Sigmoid colon (tissue), 7 donors: ENCODE measurements around the gene ELMOD1. TPM values are rescaled to one million over a fixed set of nuclear protein-coding genes. Genes with fewer than 3 reads are reported as not detected.
A peak's percentile ranks its signal among the peaks of the same experiment; 100 is the strongest.

ENCODE experiments used
- DNase-seq: peaks from one replicate; pipeline ENCODE4 v3.0.0-alpha.2; 2019
- H3K27ac ChIP-seq, 4 donors: fragments of 200-600 bp; sonication (generic); one replicate each; pipeline ENCODE4 v1.5.1; 2016 to 2019; ENCODE audit warnings: mild to moderate bottlenecking in 1 of 4
- H3K27me3 ChIP-seq, 3 donors: fragments of 200-600 bp; sonication (generic); one replicate each; pipeline ENCODE4 v1.5.1; 2019; ENCODE audit warnings: mild to moderate bottlenecking in 1 of 3
- H3K36me3 ChIP-seq, 4 donors: fragments of 200-600 bp; sonication (generic); one replicate each; pipeline ENCODE4 v1.5.1; 2016 to 2019
- H3K4me1 ChIP-seq, 4 donors: fragments of 200-600 bp; sonication (generic); one replicate each; pipeline ENCODE4 v1.5.1; 2017 to 2019
- H3K4me3 ChIP-seq, 4 donors: fragments of 200-600 bp; sonication (generic); one replicate each; pipeline ENCODE4 v1.5.1; 2017 to 2019; ENCODE audit warnings: mild to moderate bottlenecking in 2 of 4, moderate library complexity in 1 of 4
- H3K9me3 ChIP-seq, 4 donors: fragments of 200-600 bp in 3 of 4; sonication (generic) in 3 of 4; one replicate each; pipeline versions ENCODE4 v1.5.1 to v1.6.1; 2013 to 2019
- CTCF ChIP-seq, 4 experiments: fragments of 450-650 bp in 3 of 4; fragments of 200-600 bp in 1 of 4; IDR thresholded peaks; one replicate each; pipeline ENCODE4 v1.5.1; 2016 to 2019; ENCODE audit warnings: antibody characterized with exemption in 4 of 4, mild to moderate bottlenecking in 3 of 4, moderate library complexity in 2 of 4
- EP300 ChIP-seq, 4 donors: sonication (generic); formaldehyde crosslinking; IDR thresholded peaks; one replicate each; pipeline ENCODE4 v1.6.1; 2017; ENCODE audit warnings: antibody characterized with exemption in 4 of 4
- POLR2A ChIP-seq, 2 donors: fragments of 450-650 bp; IDR thresholded peaks; one replicate each; pipeline ENCODE4 v1.6.1; 2016; ENCODE audit warnings: antibody characterized with exemption in 2 of 2, mild to moderate bottlenecking in 2 of 2, moderate library complexity in 2 of 2
- POLR2AphosphoS5 ChIP-seq, 4 donors: sonication (generic); formaldehyde crosslinking; IDR thresholded peaks; one replicate each; pipeline ENCODE4 v1.6.1; 2017; ENCODE audit warnings: antibody characterized with exemption in 4 of 4
- WGBS, 2 donors: extraction: QIAGEN DNeasy Blood & Tissue Kit; methylation state at CpG; one replicate each; pipeline ENCODE4 v1.1.7; 2013; 5-methylcytosine and 5-hydroxymethylcytosine counted together
- intact Hi-C: fragments of 100-400 bp; cut with DNase I; formaldehyde crosslinking; loops from one replicate; pipeline ENCODE4 v1.15.1; 2023
- polyA plus RNA-seq, 3 donors: library from polyadenylated mRNA; stranded (reverse); fragments of 200-250 nt; gene quantifications; one replicate each; pipeline ENCODE4 v1.2.3, GENCODE V29; 2013
- total RNA-seq, 4 donors: library from RNA; depleted of rRNA; stranded (reverse); fragments of >200 nt; gene quantifications; one replicate each; pipeline ENCODE4 v1.1.0, GENCODE V29; 2016
- donor health status: healthy with polysubstance abuse.
- donor health status: Bipolar disorder and iron deficiency.
- donor health status: healthy.

The ELMOD1 gene
- total and polyA plus RNA-seq, 7 donors, result 0.14 to 1.4 (median 0.49) TPM; not detected in 2

DNA sequence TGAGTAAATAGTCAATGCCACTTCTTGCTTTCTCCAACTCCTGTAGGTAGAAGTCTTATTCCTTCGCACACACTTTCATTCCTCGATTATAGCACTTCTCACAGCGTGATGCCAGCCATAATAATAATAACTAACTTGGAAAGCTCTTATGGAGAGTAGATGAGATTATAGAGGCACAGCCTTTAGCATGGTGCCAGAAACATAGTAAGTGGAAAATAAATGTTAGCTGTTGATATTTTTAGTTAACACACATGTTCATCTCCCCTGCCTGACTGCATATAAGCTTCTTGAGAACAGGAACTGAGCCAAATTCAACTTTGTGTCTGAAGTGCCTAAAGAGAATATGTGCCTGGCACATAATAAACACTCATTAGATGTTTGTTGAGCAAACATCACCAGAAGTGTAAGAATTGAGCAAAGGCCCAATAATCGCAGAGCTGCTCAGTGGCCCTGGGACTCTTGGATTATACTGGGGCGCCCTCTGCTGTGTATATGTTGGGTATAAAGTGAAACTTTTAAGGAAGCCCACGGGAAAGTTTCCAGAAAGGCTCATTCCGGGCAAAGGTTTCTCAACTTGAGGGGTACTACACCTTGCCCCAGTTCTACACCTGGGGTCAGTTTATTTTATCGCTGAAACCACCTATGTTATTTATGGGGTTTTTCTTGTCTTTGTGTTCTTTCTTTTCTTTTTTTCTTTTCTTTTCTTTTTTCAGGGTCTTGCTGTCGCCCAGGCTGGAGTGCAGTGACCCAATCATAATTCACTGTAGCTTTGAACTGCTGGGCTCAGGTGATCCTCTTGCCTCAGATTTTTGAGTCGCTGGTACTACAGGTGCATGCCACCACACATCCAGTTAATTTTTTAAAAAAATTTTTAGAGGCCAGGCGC, 98.6 kb downstream of the ELMOD1 start:
- peak; percentile 80 for DNase-seq
- TF ChIP-seq CTCF (IDR thresholded peaks at IDR 0.05), result peak; percentile 44 to 63 (median 50)
- no peak for TF ChIP-seq EP300 (IDR thresholded peaks at IDR 0.05)
- no peak for TF ChIP-seq POLR2AphosphoS5 (IDR thresholded peaks at IDR 0.05)
- TF ChIP-seq POLR2A (IDR thresholded peaks at IDR 0.05), result no peak
- no peak overlapping the region for H3K4me3 ChIP-seq
- H3K36me3 ChIP-seq, result no peaks in the 10 kb centered on the region
- peaks cover 0 to 8% (median 0%) of the 10 kb centered on the region in 4 donors for H3K4me1 ChIP-seq
- H3K27me3 ChIP-seq, result no peaks in the 10 kb centered on the region
- no peak overlapping the region for H3K27ac ChIP-seq
- no peaks in the 10 kb centered on the region for H3K9me3 ChIP-seq
- 41 to 50% methylated on average over 11 of the region's 11 CpGs for WGBS, 2 donors
- intact Hi-C loops, result loop anchor here (5.0 kb wide), 2 partner anchors 112 to 127 kb away; no protein-coding TSS in a partner anchor

- WGBS, 2 donors, result 15 to 59% methylated on average over 3 of the region's 3 CpGs
- Histone ChIP-seq H3K4me1 (peaks cover 0 to 16% (median 2%) of the 10 kb centered on the region in 4 donors), H3K9me3 (no peaks in the 10 kb centered on the region), H3K27me3 (no peaks in the 10 kb centered on the region), H3K4me3 (no peak overlapping the region), H3K27ac (no peak overlapping the region), H3K36me3 (no peaks in the 10 kb centered on the region)
- TF ChIP-seq POLR2AphosphoS5 (IDR thresholded peaks at IDR 0.05) (no peak), EP300 (IDR thresholded peaks at IDR 0.05) (no peak), POLR2A (IDR thresholded peaks at IDR 0.05) (no peak), CTCF (IDR thresholded peaks at IDR 0.05) (no peak)
- DNase-seq, result no peak
- intact Hi-C loops, result no loop called here
Observed at GRCh38 chr11:107691000-107691750, 100.2 kb downstream of the ELMOD1 start.

DNA sequence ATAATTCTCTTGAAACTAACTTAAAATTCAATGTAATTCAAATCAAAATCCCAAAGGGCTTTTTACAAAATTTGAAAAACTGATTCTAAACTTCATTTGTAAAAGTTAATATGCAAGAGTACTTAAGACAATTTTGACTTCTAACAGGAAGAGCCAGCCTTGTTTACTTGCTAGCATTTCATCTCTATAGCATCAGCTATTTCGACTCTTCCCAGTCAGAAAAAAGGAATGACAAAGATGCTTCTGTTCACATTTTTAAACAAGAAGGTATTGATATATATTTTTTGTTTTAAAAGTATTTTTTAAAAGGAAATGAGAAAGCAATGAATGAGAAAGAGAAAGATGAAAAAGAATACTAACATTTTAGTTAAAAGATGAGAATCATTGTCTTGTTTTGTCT, 104.5 kb downstream of the ELMOD1 start:
- H3K9me3 ChIP-seq, result no peaks in the 10 kb centered on the region
- H3K4me3 ChIP-seq, result no peak overlapping the region
- no peak for DNase-seq
- peaks cover 0 to 10% (median 4%) of the 10 kb centered on the region in 4 donors for H3K4me1 ChIP-seq
- no peaks in the 10 kb centered on the region for H3K27me3 ChIP-seq
- intact Hi-C loops, result no loop called here
- TF ChIP-seq EP300 (IDR thresholded peaks at IDR 0.05) (no peak), POLR2AphosphoS5 (IDR thresholded peaks at IDR 0.05) (no peak), POLR2A (IDR thresholded peaks at IDR 0.05) (no peak), CTCF (IDR thresholded peaks at IDR 0.05) (no peak)
- 49 to 74% methylated on average over 1 of the region's 1 CpG for whole genome bisulfite sequencing, 2 donors
- no peaks in the 10 kb centered on the region for H3K36me3 ChIP-seq
- peak overlapping the region in 2 of 4 donors; percentile 33 to 43 for H3K27ac ChIP-seq

DNA sequence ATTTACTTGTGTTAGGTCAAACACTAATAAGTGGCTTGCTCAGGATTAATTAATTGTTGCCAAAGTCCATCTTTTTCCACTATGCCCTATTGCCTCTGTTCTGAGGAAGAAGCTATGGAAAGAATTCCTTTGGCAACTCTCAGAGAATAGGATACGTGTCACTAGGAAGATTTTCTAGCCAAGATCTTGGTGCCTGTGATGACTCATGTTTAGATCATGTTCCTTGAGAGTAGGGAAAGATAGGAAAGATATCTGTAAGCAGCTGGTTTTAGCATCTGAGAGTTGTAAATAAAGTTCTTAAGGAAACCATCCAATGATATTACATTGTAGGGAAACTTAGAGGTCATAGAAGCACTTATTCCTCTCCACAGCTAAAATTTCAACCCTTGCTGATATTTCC, 105.2 kb downstream of the ELMOD1 start:
- Histone ChIP-seq H3K4me3 (no peak overlapping the region), H3K36me3 (no peaks in the 10 kb centered on the region), H3K27ac (peak overlapping the region in 2 of 4 donors; percentile 33 to 43), H3K4me1 (peaks cover 0 to 10% (median 4%) of the 10 kb centered on the region in 4 donors), H3K27me3 (no peaks in the 10 kb centered on the region), H3K9me3 (no peaks in the 10 kb centered on the region)
- 14 to 49% methylated on average over 1 of the region's 1 CpG for WGBS, 2 donors
- intact Hi-C loops, result no loop called here
- no peak for TF ChIP-seq EP300 (IDR thresholded peaks at IDR 0.05)
- TF ChIP-seq POLR2AphosphoS5 (IDR thresholded peaks at IDR 0.05), result peak in 1 of 4 donors; percentile 16
- DNase-seq, result no peak

- Histone ChIP-seq H3K4me3 (no peak overlapping the region), H3K4me1 (peaks cover 0 to 10% (median 4%) of the 10 kb centered on the region in 4 donors), H3K9me3 (no peaks in the 10 kb centered on the region), H3K27ac (no peak overlapping the region), H3K27me3 (no peaks in the 10 kb centered on the region), H3K36me3 (no peaks in the 10 kb centered on the region)
- intact Hi-C loops, result no loop called here
- TF ChIP-seq EP300 (IDR thresholded peaks at IDR 0.05) (no peak), POLR2AphosphoS5 (IDR thresholded peaks at IDR 0.05) (no peak), CTCF (IDR thresholded peaks at IDR 0.05) (no peak), POLR2A (IDR thresholded peaks at IDR 0.05) (no peak)
- no peak for DNase-seq
- 77 to 87% methylated on average over 6 of the region's 6 CpGs for WGBS, 2 donors
Observed at GRCh38 chr11:107697291-107697690, 106.3 kb downstream of the ELMOD1 start.
